ENCODE measurements around the gene GIMAP2. TPM values are rescaled to one million over a fixed set of nuclear protein-coding genes. Genes with fewer than 3 reads are reported as not detected.
"Not testable (repeated sequence)": the region's sequence is repeated elsewhere in the genome, so short reads cannot be mapped to it uniquely, and the experiment has no call there.

Gene GIMAP2
- total RNA-seq = 2.1 and 2.2 TPM in 2 replicates
- polyA plus RNA-seq (2012) = 0.26 TPM

GRCh38 chr7:150685219-150686029, at the start of gene GIMAP2:
GIMAP2 (plus strand) TSS chr7:150685706; CDS start chr7:150687060, 1,354 bp downstream.
- peak; percentile 53 for DNase-seq (ENCODE audit: low read depth)

- no peak for DNase-seq (ENCODE audit: low read depth)
Observed at GRCh38 chr7:150641854-150642253, 43.7 kb upstream of the GIMAP2 start.

- no peak for DNase-seq (ENCODE audit: low read depth)
Observed at GRCh38 chr7:150642926-150643325, 42.6 kb upstream of the GIMAP2 start.

GRCh38 chr7:150645259-150646020, 40.1 kb upstream of the GIMAP2 start:
- DNase-seq (ENCODE audit: low read depth) = no peak

- DNase-seq (ENCODE audit: low read depth) = no peak
Observed at GRCh38 chr7:150648353-150649079, 37.0 kb upstream of the GIMAP2 start.

- no peak for DNase-seq (ENCODE audit: low read depth)
Observed at GRCh38 chr7:150649080-150649385, 36.5 kb upstream of the GIMAP2 start.

- DNase-seq (ENCODE audit: low read depth) = no peak
Observed at GRCh38 chr7:150654692-150655091, 30.8 kb upstream of the GIMAP2 start.

GRCh38 chr7:150656047-150656446, 29.5 kb upstream of the GIMAP2 start:
- DNase-seq (ENCODE audit: low read depth) = no peak

GRCh38 chr7:150657526-150657925, 28.0 kb upstream of the GIMAP2 start:
- DNase-seq (ENCODE audit: low read depth) = no peak

- no peak for DNase-seq (ENCODE audit: low read depth)
Observed at GRCh38 chr7:150660939-150661613, 24.4 kb upstream of the GIMAP2 start.

GRCh38 chr7:150662821-150663220, 22.7 kb upstream of the GIMAP2 start:
- not testable (repeated sequence) for DNase-seq (ENCODE audit: low read depth)

- no peak for DNase-seq (ENCODE audit: low read depth)
Observed at GRCh38 chr7:150663802-150664494, 21.6 kb upstream of the GIMAP2 start.

GRCh38 chr7:150665089-150665748, 20.3 kb upstream of the GIMAP2 start:
- no peak for DNase-seq (ENCODE audit: low read depth)

- DNase-seq (ENCODE audit: low read depth) = no peak
Observed at GRCh38 chr7:150665896-150666295, 19.6 kb upstream of the GIMAP2 start.

GRCh38 chr7:150666412-150666811, 19.1 kb upstream of the GIMAP2 start:
- DNase-seq (ENCODE audit: low read depth) = no peak

GRCh38 chr7:150668472-150668911, 17.0 kb upstream of the GIMAP2 start:
- no peak for DNase-seq (ENCODE audit: low read depth)

GRCh38 chr7:150668977-150669376, 16.5 kb upstream of the GIMAP2 start:
- DNase-seq (ENCODE audit: low read depth) = no peak

GRCh38 chr7:150671798-150672585, 13.5 kb upstream of the GIMAP2 start:
- not testable (repeated sequence) for DNase-seq (ENCODE audit: low read depth)

GRCh38 chr7:150675714-150676113, 9.8 kb upstream of the GIMAP2 start:
- DNase-seq (ENCODE audit: low read depth) = no peak

All from myocyte (in vitro differentiated cells).